COLO668 (cell line): ENCODE data around the gene ADIPOQ.
"Not testable (repeated sequence)": the region's sequence is repeated elsewhere in the genome, so short reads cannot be mapped to it uniquely, and the experiment has no call there.

Experiments used
- DNase-seq: peaks from one replicate; lab custom pipeline; 2025; ENCODE audit not compliant: unreplicated experiment; lab: John Stamatoyannopoulos, UW

ADIPOQ gene

GRCh38 chr3:186901135-186901734, 58.7 kb downstream of the ADIPOQ start:
- no peak for DNase-seq

- DNase-seq: no peak
Measured at GRCh38 chr3:186902154-186902553, 59.6 kb downstream of the ADIPOQ start.

GRCh38 chr3:186902713-186903112, 60.2 kb downstream of the ADIPOQ start:
- DNase-seq: no peak

GRCh38 chr3:186903676-186904075, 61.2 kb downstream of the ADIPOQ start:
- not testable (repeated sequence) for DNase-seq

GRCh38 chr3:186907075-186907474, 64.6 kb downstream of the ADIPOQ start:
- not testable (repeated sequence) for DNase-seq
